ENCODE measurements around the gene EEFSEC. TPM values are rescaled to one million over a fixed set of nuclear protein-coding genes. Genes with fewer than 3 reads are reported as not detected.

EEFSEC gene
- total and polyA plus RNA-seq, 8 donors: 11.5 to 23.0 (median 19.9) TPM

DNA sequence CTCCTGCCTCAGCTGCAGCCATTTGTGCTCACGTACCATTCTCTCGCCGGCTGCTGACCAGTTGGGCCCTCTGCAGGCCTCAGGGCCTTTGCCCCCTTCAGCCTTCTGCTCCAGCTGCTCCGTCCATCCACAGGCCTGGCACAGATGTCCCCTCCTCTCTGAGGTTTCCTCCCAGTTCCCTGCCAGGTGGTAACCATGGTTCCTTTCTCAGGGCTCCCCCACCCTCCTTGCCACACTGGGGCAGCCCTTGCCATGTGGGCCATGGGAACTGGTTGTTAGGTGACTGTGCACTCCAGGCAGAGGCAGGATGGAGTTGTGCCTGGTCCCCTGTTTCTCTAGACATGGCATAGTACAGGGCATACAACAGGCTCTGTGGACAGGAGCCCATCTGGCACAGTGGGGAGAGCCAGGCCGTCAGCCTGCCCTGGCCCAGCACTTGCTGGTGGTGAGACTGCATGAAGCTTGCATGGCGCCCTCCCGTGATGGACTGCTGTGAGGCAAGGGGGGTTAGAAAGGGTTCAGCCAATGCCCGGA lies 164.5 kb downstream of the EEFSEC start:
- Histone ChIP-seq H3K27me3 (no peaks in the 10 kb centered on the region), H3K4me1 (no peaks in the 10 kb centered on the region), H3K27ac (no peak overlapping the region), H3K4me3 (no peak overlapping the region), H3K36me3 (peaks cover 0 to 18% of the 10 kb centered on the region in 2 donors), H3K9me3 (no peaks in the 10 kb centered on the region)
- TF ChIP-seq, protein P1, sequence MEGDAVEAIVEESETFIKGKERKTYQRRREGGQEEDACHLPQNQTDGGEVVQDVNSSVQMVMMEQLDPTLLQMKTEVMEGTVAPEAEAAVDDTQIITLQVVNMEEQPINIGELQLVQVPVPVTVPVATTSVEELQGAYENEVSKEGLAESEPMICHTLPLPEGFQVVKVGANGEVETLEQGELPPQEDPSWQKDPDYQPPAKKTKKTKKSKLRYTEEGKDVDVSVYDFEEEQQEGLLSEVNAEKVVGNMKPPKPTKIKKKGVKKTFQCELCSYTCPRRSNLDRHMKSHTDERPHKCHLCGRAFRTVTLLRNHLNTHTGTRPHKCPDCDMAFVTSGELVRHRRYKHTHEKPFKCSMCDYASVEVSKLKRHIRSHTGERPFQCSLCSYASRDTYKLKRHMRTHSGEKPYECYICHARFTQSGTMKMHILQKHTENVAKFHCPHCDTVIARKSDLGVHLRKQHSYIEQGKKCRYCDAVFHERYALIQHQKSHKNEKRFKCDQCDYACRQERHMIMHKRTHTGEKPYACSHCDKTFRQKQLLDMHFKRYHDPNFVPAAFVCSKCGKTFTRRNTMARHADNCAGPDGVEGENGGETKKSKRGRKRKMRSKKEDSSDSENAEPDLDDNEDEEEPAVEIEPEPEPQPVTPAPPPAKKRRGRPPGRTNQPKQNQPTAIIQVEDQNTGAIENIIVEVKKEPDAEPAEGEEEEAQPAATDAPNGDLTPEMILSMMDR (IDR thresholded peaks at IDR 0.05): no peak
- ATAC-seq (no peak), DNase-seq (peak in 1 of 4 donors; percentile 51)
- intact Hi-C loops (cut with DNase I): no loop called here

- DNase-seq (peak in 2 of 4 donors; percentile 16 to 68), ATAC-seq (no peak)
- peaks cover 0 to 18% of the 10 kb centered on the region in 2 donors for H3K36me3 ChIP-seq
- intact Hi-C loops (cut with DNase I): no loop called here
- TF ChIP-seq, protein P1 (IDR thresholded peaks at IDR 0.05): no peak
- no peaks in the 10 kb centered on the region for H3K4me1 ChIP-seq
- H3K4me3 ChIP-seq: no peak overlapping the region
- H3K27me3 ChIP-seq: no peaks in the 10 kb centered on the region
- no peak overlapping the region for H3K27ac ChIP-seq
- H3K9me3 ChIP-seq: no peaks in the 10 kb centered on the region
These were observed 165.1 kb downstream of the EEFSEC start for GRCh38 chr3:128318275-128318941.

DNA sequence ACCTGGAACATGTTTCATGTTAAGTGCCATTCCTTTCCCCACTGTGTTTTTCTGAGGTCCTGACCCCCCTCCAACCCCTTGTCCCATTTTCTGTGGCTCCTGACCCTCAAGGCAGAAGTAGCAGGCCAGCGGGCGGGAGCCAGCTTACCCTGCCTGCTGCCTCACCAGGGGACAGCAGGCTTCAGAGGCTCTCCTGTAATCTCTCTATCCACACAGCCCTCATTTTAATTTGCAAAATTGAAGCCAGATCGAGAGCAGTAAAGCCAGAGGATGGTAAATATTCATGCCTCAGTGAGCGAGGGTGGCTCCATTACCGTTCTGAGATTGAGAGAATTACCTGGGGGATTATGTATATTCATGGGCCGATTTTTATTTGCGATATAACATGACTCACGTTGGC lies 165.8 kb downstream of the EEFSEC start:
- DNase-seq: no peak
- TF ChIP-seq, protein P1 (IDR thresholded peaks at IDR 0.05): no peak
- Histone ChIP-seq H3K9me3 (no peaks in the 10 kb centered on the region), H3K4me3 (no peak overlapping the region), H3K36me3 (peaks cover 0 to 18% of the 10 kb centered on the region in 2 donors), H3K27ac (no peak overlapping the region), H3K27me3 (no peaks in the 10 kb centered on the region), H3K4me1 (no peaks in the 10 kb centered on the region)
- ATAC-seq: no peak
- intact Hi-C loops (cut with DNase I): no loop called here

DNA sequence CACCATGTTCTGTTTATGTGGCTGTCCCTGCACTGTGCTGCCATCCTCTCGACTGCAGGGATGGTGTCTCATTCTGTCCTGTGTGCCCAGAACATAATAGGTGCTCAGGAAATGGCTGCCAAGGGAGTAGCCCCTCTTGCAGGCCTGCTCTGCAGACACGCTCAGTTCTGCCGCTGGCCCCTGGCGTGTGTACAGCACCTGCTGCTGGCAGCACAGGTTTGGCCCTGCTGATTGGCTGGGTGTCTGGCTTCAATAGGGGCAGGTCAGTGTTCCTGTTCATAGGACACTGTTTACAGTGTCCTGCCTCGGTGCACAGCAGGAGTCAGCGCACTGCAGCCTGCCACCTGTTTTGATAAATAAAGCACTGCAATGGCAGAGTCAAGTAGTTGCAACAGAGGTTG lies 166.5 kb downstream of the EEFSEC start:
- intact Hi-C loops (cut with DNase I): no loop called here
- DNase-seq: peak in 1 of 4 donors; percentile 39
- ATAC-seq: no peak
- Histone ChIP-seq H3K27me3 (no peaks in the 10 kb centered on the region), H3K27ac (no peak overlapping the region), H3K4me1 (no peaks in the 10 kb centered on the region), H3K4me3 (no peak overlapping the region), H3K36me3 (peaks cover 0 to 18% of the 10 kb centered on the region in 2 donors), H3K9me3 (no peaks in the 10 kb centered on the region)
- TF ChIP-seq, protein P1 (IDR thresholded peaks at IDR 0.05): no peak

DNA sequence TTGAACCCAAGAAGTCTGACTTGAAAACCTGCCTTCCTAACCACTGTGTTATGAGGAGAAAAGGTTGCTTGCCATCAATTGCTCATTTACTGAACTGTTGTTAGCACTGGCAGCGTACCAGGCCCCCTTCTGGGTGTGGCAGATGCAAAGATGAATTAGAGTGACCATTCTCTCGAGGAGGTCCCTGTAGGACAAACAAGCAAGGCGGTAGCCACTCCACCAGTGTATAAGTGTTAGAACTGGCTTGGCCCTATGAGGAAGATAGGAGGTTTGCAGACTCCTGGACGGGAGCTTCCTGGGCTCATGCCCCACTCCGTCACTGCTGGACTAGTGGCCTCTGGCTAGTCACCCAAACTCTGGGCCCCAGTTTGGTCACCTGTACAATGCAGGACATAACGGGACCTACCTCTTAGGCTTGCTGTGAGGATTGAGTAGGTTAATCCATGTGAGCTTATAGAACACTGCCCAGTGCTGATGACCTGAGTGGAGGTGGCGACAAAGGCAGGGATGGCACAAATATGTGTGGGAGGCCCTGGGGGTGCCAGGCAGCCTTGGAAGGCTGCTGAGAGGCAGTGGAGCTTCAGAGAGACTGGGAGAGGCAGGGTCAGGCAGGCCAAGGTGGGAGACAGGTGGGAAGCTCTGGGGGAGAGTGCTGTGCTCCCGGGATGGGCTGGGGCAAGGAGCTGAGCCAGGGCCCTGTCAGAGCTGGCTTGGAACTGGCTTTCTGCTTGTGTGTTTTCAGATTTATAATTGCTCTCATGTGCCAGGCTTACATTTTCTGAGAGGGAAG lies 167.5 kb downstream of the EEFSEC start:
- Histone ChIP-seq H3K9me3 (no peaks in the 10 kb centered on the region), H3K4me3 (no peak overlapping the region), H3K27ac (no peak overlapping the region), H3K27me3 (no peaks in the 10 kb centered on the region), H3K36me3 (peaks cover 0 to 18% of the 10 kb centered on the region in 2 donors), H3K4me1 (no peaks in the 10 kb centered on the region)
- peak in 1 of 4 donors; percentile 60 for DNase-seq
- intact Hi-C loops (cut with DNase I): no loop called here
- ATAC-seq: no peak
- TF ChIP-seq, protein P1 (IDR thresholded peaks at IDR 0.05): no peak
